ENCODE measurements around the gene MNS1. TPM values are rescaled to one million over a fixed set of nuclear protein-coding genes. Genes with fewer than 3 reads are reported as not detected.
A peak's percentile ranks its signal among the peaks of the same experiment; 100 is the strongest.

MNS1 gene
- total and polyA plus RNA-seq, 5 donors from 2014 or later: not detected

- no peaks in the 10 kb centered on the region for H3K36me3 ChIP-seq (ENCODE audit: control insufficient read depth, insufficient read depth, low read length)
- no peak overlapping the region for H3K4me3 ChIP-seq (ENCODE audit: low read depth, low read length)
- DNase-seq (no peak), ATAC-seq (ENCODE audit: low read depth in 2 of 2) (no peak)
- Mint-ChIP-seq H3K4me1 (no peaks in the 10 kb centered on the region), H3K4me3 (no peak overlapping the region), H3K27ac (no peak overlapping the region), H3K36me3 (no peaks in the 10 kb centered on the region), H3K9me3 (peaks cover 0 to 2% (median 0%) of the 10 kb centered on the region in 7 donors), H3K27me3 (peaks cover 9% of the 10 kb centered on the region)
- no peaks in the 10 kb centered on the region for H3K9me3 ChIP-seq (ENCODE audit: control insufficient read depth in 2 of 2, low read length in 2 of 2)
- no peaks in the 10 kb centered on the region for H3K27me3 ChIP-seq (ENCODE audit: control insufficient read depth, insufficient read depth, low read length)
- H3K4me1 ChIP-seq (ENCODE audit: control insufficient read depth, insufficient read depth, low read length, poor library complexity, severe bottlenecking): no peaks in the 10 kb centered on the region
- no peak overlapping the region for H3K27ac ChIP-seq (ENCODE audit: insufficient read depth, low read length, poor library complexity, severe bottlenecking)
Measured at GRCh38 chr15:56445746-56446145, 19.2 kb downstream of the MNS1 start.

GRCh38 chr15:56442354-56442753, 22.6 kb downstream of the MNS1 start:
- Mint-ChIP-seq H3K4me1 (no peaks in the 10 kb centered on the region), H3K27me3 (peaks cover 16% of the 10 kb centered on the region), H3K4me3 (no peak overlapping the region), H3K9me3 (peaks cover 0 to 4% (median 0%) of the 10 kb centered on the region in 7 donors), H3K27ac (no peak overlapping the region), H3K36me3 (no peaks in the 10 kb centered on the region)
- Histone ChIP-seq H3K27me3 (ENCODE audit: control insufficient read depth, insufficient read depth, low read length) (no peaks in the 10 kb centered on the region), H3K27ac (ENCODE audit: insufficient read depth, low read length, poor library complexity, severe bottlenecking) (no peak overlapping the region), H3K4me3 (ENCODE audit: low read depth, low read length) (no peak overlapping the region), H3K4me1 (ENCODE audit: control insufficient read depth, insufficient read depth, low read length, poor library complexity, severe bottlenecking) (no peaks in the 10 kb centered on the region), H3K9me3 (ENCODE audit: control insufficient read depth in 2 of 2, low read length in 2 of 2) (no peaks in the 10 kb centered on the region), H3K36me3 (ENCODE audit: control insufficient read depth, insufficient read depth, low read length) (no peaks in the 10 kb centered on the region)
- ATAC-seq (ENCODE audit: low read depth in 2 of 2): no peak
- no peak for DNase-seq

- H3K36me3 ChIP-seq (ENCODE audit: control insufficient read depth, insufficient read depth, low read length): no peaks in the 10 kb centered on the region
- no peaks in the 10 kb centered on the region for H3K9me3 ChIP-seq (ENCODE audit: control insufficient read depth in 2 of 2, low read length in 2 of 2)
- H3K27ac ChIP-seq (ENCODE audit: insufficient read depth, low read length, poor library complexity, severe bottlenecking): no peak overlapping the region
- H3K27me3 ChIP-seq (ENCODE audit: control insufficient read depth, insufficient read depth, low read length): no peaks in the 10 kb centered on the region
- DNase-seq (no peak), ATAC-seq (ENCODE audit: low read depth in 2 of 2) (no peak)
- no peaks in the 10 kb centered on the region for H3K4me1 ChIP-seq (ENCODE audit: control insufficient read depth, insufficient read depth, low read length, poor library complexity, severe bottlenecking)
- Mint-ChIP-seq H3K27me3 (peaks cover 21% of the 10 kb centered on the region), H3K4me3 (no peak overlapping the region), H3K4me1 (no peaks in the 10 kb centered on the region), H3K27ac (no peak overlapping the region), H3K9me3 (peaks cover 0 to 5% (median 4%) of the 10 kb centered on the region in 7 donors), H3K36me3 (no peaks in the 10 kb centered on the region)
- H3K4me3 ChIP-seq (ENCODE audit: low read depth, low read length): no peak overlapping the region
Measured at GRCh38 chr15:56440214-56440770, 24.6 kb downstream of the MNS1 start.

GRCh38 chr15:56432304-56432703, 32.6 kb downstream of the MNS1 start:
- no peak for DNase-seq
- Mint-ChIP-seq H3K4me3 (no peak overlapping the region), H3K4me1 (no peaks in the 10 kb centered on the region), H3K9me3 (peaks cover 0 to 5% (median 0%) of the 10 kb centered on the region in 7 donors), H3K27ac (no peak overlapping the region), H3K27me3 (peaks cover 32% of the 10 kb centered on the region), H3K36me3 (no peaks in the 10 kb centered on the region)
- Histone ChIP-seq H3K9me3 (ENCODE audit: control insufficient read depth in 2 of 2, low read length in 2 of 2) (no peaks in the 10 kb centered on the region), H3K27me3 (ENCODE audit: control insufficient read depth, insufficient read depth, low read length) (peaks cover 2% of the 10 kb centered on the region), H3K4me3 (ENCODE audit: low read depth, low read length) (no peak overlapping the region), H3K27ac (ENCODE audit: insufficient read depth, low read length, poor library complexity, severe bottlenecking) (no peak overlapping the region), H3K36me3 (ENCODE audit: control insufficient read depth, insufficient read depth, low read length) (no peaks in the 10 kb centered on the region), H3K4me1 (ENCODE audit: control insufficient read depth, insufficient read depth, low read length, poor library complexity, severe bottlenecking) (no peaks in the 10 kb centered on the region)
- no peak for ATAC-seq (ENCODE audit: low read depth in 2 of 2)

- Mint-ChIP-seq H3K4me3 (no peak overlapping the region), H3K9me3 (peaks cover 0 to 10% (median 6%) of the 10 kb centered on the region in 7 donors), H3K4me1 (no peaks in the 10 kb centered on the region), H3K27ac (no peak overlapping the region), H3K27me3 (peaks cover 24% of the 10 kb centered on the region), H3K36me3 (no peaks in the 10 kb centered on the region)
- no peak overlapping the region for H3K27ac ChIP-seq (ENCODE audit: insufficient read depth, low read length, poor library complexity, severe bottlenecking)
- H3K4me1 ChIP-seq (ENCODE audit: control insufficient read depth, insufficient read depth, low read length, poor library complexity, severe bottlenecking): no peaks in the 10 kb centered on the region
- H3K27me3 ChIP-seq (ENCODE audit: control insufficient read depth, insufficient read depth, low read length): peaks cover 2% of the 10 kb centered on the region
- H3K4me3 ChIP-seq (ENCODE audit: low read depth, low read length): no peak overlapping the region
- no peaks in the 10 kb centered on the region for H3K36me3 ChIP-seq (ENCODE audit: control insufficient read depth, insufficient read depth, low read length)
- ATAC-seq (ENCODE audit: low read depth in 2 of 2) (no peak), DNase-seq (peak in 2 of 3 donors; percentile 21 to 26)
- peaks cover 0 to 8% of the 10 kb centered on the region in 2 experiments for H3K9me3 ChIP-seq (ENCODE audit: control insufficient read depth in 2 of 2, low read length in 2 of 2)
Measured at GRCh38 chr15:56428821-56429458, 36.0 kb downstream of the MNS1 start.

GRCh38 chr15:56425976-56426375, 39.0 kb downstream of the MNS1 start:
- H3K36me3 ChIP-seq (ENCODE audit: control insufficient read depth, insufficient read depth, low read length): no peaks in the 10 kb centered on the region
- ATAC-seq (ENCODE audit: low read depth in 2 of 2) (no peak), DNase-seq (no peak)
- Mint-ChIP-seq H3K27ac (no peak overlapping the region), H3K27me3 (peaks cover 9% of the 10 kb centered on the region), H3K9me3 (peaks cover 0 to 11% (median 6%) of the 10 kb centered on the region in 7 donors), H3K4me1 (no peaks in the 10 kb centered on the region), H3K36me3 (no peaks in the 10 kb centered on the region), H3K4me3 (no peak overlapping the region)
- peaks cover 0 to 8% of the 10 kb centered on the region in 2 experiments for H3K9me3 ChIP-seq (ENCODE audit: control insufficient read depth in 2 of 2, low read length in 2 of 2)
- no peak overlapping the region for H3K4me3 ChIP-seq (ENCODE audit: low read depth, low read length)
- H3K27ac ChIP-seq (ENCODE audit: insufficient read depth, low read length, poor library complexity, severe bottlenecking): no peak overlapping the region
- peaks cover 2% of the 10 kb centered on the region for H3K27me3 ChIP-seq (ENCODE audit: control insufficient read depth, insufficient read depth, low read length)
- H3K4me1 ChIP-seq (ENCODE audit: control insufficient read depth, insufficient read depth, low read length, poor library complexity, severe bottlenecking): no peaks in the 10 kb centered on the region

GRCh38 chr15:56425276-56425675, 39.7 kb downstream of the MNS1 start:
- Histone ChIP-seq H3K9me3 (ENCODE audit: control insufficient read depth in 2 of 2, low read length in 2 of 2) (peaks cover 0 to 8% of the 10 kb centered on the region in 2 experiments), H3K4me1 (ENCODE audit: control insufficient read depth, insufficient read depth, low read length, poor library complexity, severe bottlenecking) (no peaks in the 10 kb centered on the region), H3K27ac (ENCODE audit: insufficient read depth, low read length, poor library complexity, severe bottlenecking) (no peak overlapping the region), H3K4me3 (ENCODE audit: low read depth, low read length) (no peak overlapping the region), H3K27me3 (ENCODE audit: control insufficient read depth, insufficient read depth, low read length) (peaks cover 2% of the 10 kb centered on the region), H3K36me3 (ENCODE audit: control insufficient read depth, insufficient read depth, low read length) (no peaks in the 10 kb centered on the region)
- H3K4me1 Mint-ChIP-seq: no peaks in the 10 kb centered on the region
- H3K9me3 Mint-ChIP-seq: peaks cover 0 to 11% (median 6%) of the 10 kb centered on the region in 7 donors
- DNase-seq: no peak
- no peaks in the 10 kb centered on the region for H3K36me3 Mint-ChIP-seq
- no peak for ATAC-seq (ENCODE audit: low read depth in 2 of 2)
- H3K4me3 Mint-ChIP-seq: no peak overlapping the region
- H3K27me3 Mint-ChIP-seq: peaks cover 9% of the 10 kb centered on the region
- no peak overlapping the region for H3K27ac Mint-ChIP-seq

Data from CD4-positive, CD25-positive, alpha-beta regulatory T cell (primary cell).